GM21423 (cell line): ENCODE measurements around the gene SLC47A2.
"Not testable (repeated sequence)": the region's sequence is repeated elsewhere in the genome, so short reads cannot be mapped to it uniquely, and the experiment has no call there.

Experiments used
- ATAC-seq: cut with Tn5 transposase; IDR thresholded peaks from one replicate; pipeline ENCODE4 v1.9.1; 2021; ENCODE audit warnings: mild to moderate bottlenecking, moderate library complexity; ENCODE audit not compliant: unreplicated experiment

SLC47A2 gene

GRCh38 chr17:19708431-19709175 lies 7.8 kb downstream of the SLC47A2 start:
- no peak for ATAC-seq

- no peak for ATAC-seq
These were observed 8.6 kb downstream of the SLC47A2 start for GRCh38 chr17:19707728-19708221.

- no peak for ATAC-seq
These were observed 9.3 kb downstream of the SLC47A2 start for GRCh38 chr17:19706791-19707727.

- ATAC-seq: no peak
These were observed 10.3 kb downstream of the SLC47A2 start for GRCh38 chr17:19705771-19706770.

- ATAC-seq: no peak
These were observed 11.2 kb downstream of the SLC47A2 start for GRCh38 chr17:19705201-19705600.

GRCh38 chr17:19703828-19704613 lies 12.4 kb downstream of the SLC47A2 start:
- ATAC-seq: no peak

GRCh38 chr17:19703106-19703827 lies 13.1 kb downstream of the SLC47A2 start:
- ATAC-seq: no peak

- no peak for ATAC-seq
These were observed 14.2 kb downstream of the SLC47A2 start for GRCh38 chr17:19702217-19702641.

- ATAC-seq: no peak
These were observed 29.8 kb downstream of the SLC47A2 start for GRCh38 chr17:19686400-19687090.

GRCh38 chr17:19684909-19685580 lies 31.3 kb downstream of the SLC47A2 start:
- ATAC-seq: not testable (repeated sequence)

- ATAC-seq: no peak
These were observed 33.3 kb downstream of the SLC47A2 start for GRCh38 chr17:19683117-19683516.

- no peak for ATAC-seq
These were observed 37.6 kb downstream of the SLC47A2 start for GRCh38 chr17:19678581-19679453.

- ATAC-seq: no peak
These were observed 38.5 kb downstream of the SLC47A2 start for GRCh38 chr17:19677736-19678379.

GRCh38 chr17:19676896-19677295 lies 39.5 kb downstream of the SLC47A2 start:
- no peak for ATAC-seq

GRCh38 chr17:19673623-19674022 lies 42.8 kb downstream of the SLC47A2 start:
- no peak for ATAC-seq

GRCh38 chr17:19672009-19672750 lies 44.2 kb downstream of the SLC47A2 start:
- ATAC-seq: no peak
